ENCODE measurements around the gene TNFRSF8.

The TNFRSF8 gene

DNA sequence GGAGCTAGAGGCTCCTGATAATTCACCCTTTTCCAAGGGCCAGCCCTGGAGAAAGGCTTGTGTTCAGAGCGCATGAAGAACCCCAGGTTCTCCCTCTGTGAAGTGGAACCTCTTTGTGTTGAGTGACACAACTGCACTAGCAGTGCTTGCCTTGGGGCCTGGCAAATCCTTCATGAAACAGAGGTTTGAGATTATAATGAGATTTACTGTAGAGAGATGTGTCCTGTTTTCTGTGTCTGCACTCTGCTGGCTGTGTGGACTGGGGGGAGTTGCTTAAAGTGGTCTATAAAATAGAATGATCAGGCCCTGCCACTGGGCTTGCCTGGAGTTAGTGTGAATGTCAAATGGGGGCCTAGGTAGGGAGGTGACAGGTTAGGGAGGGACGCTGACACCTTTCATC, 92.2 kb downstream of the TNFRSF8 start:
- H3K9me3 ChIP-seq: no peaks in the 10 kb centered on the region
- H3K4me3 ChIP-seq: no peak overlapping the region
- in situ Hi-C loops (cut with MboI; ENCODE audit: low sequenced_read_pairs): no loop called here
- H3K27me3 ChIP-seq (ENCODE audit: low read depth): no peaks in the 10 kb centered on the region
- DNase-seq (ENCODE audit: low spot score in 2 of 2): no peak
- no peaks in the 10 kb centered on the region for H3K36me3 ChIP-seq (replicated peaks)
- H3K4me1 ChIP-seq: no peaks in the 10 kb centered on the region

- no peak for DNase-seq (ENCODE audit: low spot score in 2 of 2)
- in situ Hi-C loops (cut with MboI; ENCODE audit: low sequenced_read_pairs): no loop called here
- H3K4me1 ChIP-seq: no peaks in the 10 kb centered on the region
- no peaks in the 10 kb centered on the region for H3K36me3 ChIP-seq (replicated peaks)
- H3K4me3 ChIP-seq: no peak overlapping the region
- H3K9me3 ChIP-seq: no peaks in the 10 kb centered on the region
- H3K27me3 ChIP-seq (ENCODE audit: low read depth): no peaks in the 10 kb centered on the region
Measured at GRCh38 chr1:12157366-12158231, 94.5 kb downstream of the TNFRSF8 start.

- Histone ChIP-seq H3K36me3 (replicated peaks) (no peaks in the 10 kb centered on the region), H3K4me1 (no peaks in the 10 kb centered on the region), H3K4me3 (no peak overlapping the region), H3K27me3 (ENCODE audit: low read depth) (no peaks in the 10 kb centered on the region), H3K9me3 (no peaks in the 10 kb centered on the region)
- in situ Hi-C loops (cut with MboI; ENCODE audit: low sequenced_read_pairs): no loop called here
- no peak for DNase-seq (ENCODE audit: low spot score in 2 of 2)
Measured at GRCh38 chr1:12158357-12159092, 95.4 kb downstream of the TNFRSF8 start.

DNA sequence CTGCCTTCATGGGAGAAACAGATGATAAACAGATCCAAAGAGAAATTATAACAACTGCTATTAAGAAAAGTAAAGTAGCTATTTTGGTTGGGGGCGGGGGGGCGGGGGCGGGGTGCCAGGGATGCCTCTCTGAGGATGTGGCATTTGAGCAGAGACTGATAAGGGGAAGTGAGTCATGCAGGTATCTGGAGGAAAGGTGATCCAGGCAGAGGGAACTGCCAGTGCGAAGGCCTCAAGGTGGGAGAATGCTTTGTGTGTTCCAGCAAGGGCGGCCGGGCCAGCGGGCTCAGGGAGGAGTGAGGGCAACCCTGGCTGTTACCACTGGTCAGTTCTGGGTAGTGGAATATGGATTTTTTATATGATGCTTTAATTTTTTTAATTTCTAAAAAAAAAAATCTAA, 96.7 kb downstream of the TNFRSF8 start:
- in situ Hi-C loops (cut with MboI; ENCODE audit: low sequenced_read_pairs): no loop called here
- no peaks in the 10 kb centered on the region for H3K36me3 ChIP-seq (replicated peaks)
- no peaks in the 10 kb centered on the region for H3K9me3 ChIP-seq
- no peak overlapping the region for H3K4me3 ChIP-seq
- no peaks in the 10 kb centered on the region for H3K4me1 ChIP-seq
- H3K27me3 ChIP-seq (ENCODE audit: low read depth): no peaks in the 10 kb centered on the region
- DNase-seq (ENCODE audit: low spot score in 2 of 2): no peak

DNA sequence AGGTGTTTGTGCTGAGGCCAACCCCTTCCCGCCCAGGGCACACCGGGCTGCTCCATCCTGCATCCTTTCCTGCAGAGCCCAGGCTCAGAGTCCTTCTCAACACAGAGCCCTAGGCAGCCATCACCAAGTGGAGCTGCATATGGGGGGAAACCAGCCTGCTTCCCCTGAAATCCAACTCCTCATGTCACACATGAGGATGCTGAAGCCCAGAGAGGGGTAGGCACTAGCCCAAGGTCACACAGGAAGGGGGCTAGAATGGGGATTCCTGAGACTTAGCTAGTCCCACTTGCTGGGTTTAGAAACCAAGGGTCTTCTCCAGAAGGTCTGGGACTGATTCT, 98.2 kb downstream of the TNFRSF8 start:
- Histone ChIP-seq H3K4me3 (no peak overlapping the region), H3K27me3 (ENCODE audit: low read depth) (peaks cover 3% of the 10 kb centered on the region), H3K36me3 (replicated peaks) (no peaks in the 10 kb centered on the region), H3K4me1 (no peaks in the 10 kb centered on the region), H3K9me3 (no peaks in the 10 kb centered on the region)
- DNase-seq (ENCODE audit: low spot score in 2 of 2): no peak
- in situ Hi-C loops (cut with MboI; ENCODE audit: low sequenced_read_pairs): no loop called here

- H3K36me3 ChIP-seq (replicated peaks): no peaks in the 10 kb centered on the region
- in situ Hi-C loops (cut with MboI; ENCODE audit: low sequenced_read_pairs): no loop called here
- DNase-seq (ENCODE audit: low spot score in 2 of 2): no peak
- peaks cover 8% of the 10 kb centered on the region for H3K27me3 ChIP-seq (ENCODE audit: low read depth)
- H3K4me3 ChIP-seq: no peak overlapping the region
- H3K4me1 ChIP-seq: no peaks in the 10 kb centered on the region
- H3K9me3 ChIP-seq: no peaks in the 10 kb centered on the region
Measured at GRCh38 chr1:12161662-12162458, 98.8 kb downstream of the TNFRSF8 start.

DNA sequence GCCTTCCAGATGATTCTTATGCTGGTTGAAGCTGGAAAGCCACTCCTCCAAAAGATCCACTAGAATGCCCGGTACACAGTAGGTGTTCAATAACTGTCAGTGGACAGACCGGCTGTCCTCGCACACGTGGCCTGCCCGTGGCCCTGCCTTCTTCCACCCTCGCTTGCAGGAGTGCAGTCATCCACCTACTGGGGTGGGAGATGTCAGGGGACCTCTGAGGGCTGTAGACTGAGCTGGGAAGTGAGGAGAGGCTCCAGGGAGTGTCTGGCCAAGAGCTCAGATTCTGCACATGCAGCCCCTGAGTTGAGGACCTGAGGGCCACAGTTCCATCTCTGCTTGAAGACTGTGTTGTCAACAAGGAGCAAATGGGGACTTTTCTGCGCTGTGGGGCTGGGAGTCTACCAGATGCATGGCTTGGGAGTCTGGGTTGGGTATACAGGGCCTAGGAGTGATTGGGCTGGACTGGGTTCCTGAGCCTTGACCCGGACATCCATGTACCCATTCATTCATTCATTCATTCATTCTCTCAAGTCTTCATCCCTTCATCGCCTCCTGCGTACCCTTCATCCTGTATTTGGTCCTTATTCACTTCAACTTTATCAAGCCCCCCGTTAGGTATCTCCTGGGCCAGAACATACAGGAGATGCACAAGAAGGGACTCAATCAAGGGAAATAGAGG, 99.5 kb downstream of the TNFRSF8 start:
- Histone ChIP-seq H3K4me1 (no peaks in the 10 kb centered on the region), H3K9me3 (no peaks in the 10 kb centered on the region), H3K4me3 (no peak overlapping the region), H3K36me3 (replicated peaks) (no peaks in the 10 kb centered on the region), H3K27me3 (ENCODE audit: low read depth) (peaks cover 16% of the 10 kb centered on the region)
- DNase-seq (ENCODE audit: low spot score in 2 of 2): no peak
- in situ Hi-C loops (cut with MboI; ENCODE audit: low sequenced_read_pairs): no loop called here

GRCh38 chr1:12163210-12163609, 100.1 kb downstream of the TNFRSF8 start:
- no peak for DNase-seq (ENCODE audit: low spot score in 2 of 2)
- in situ Hi-C loops (cut with MboI; ENCODE audit: low sequenced_read_pairs): no loop called here
- Histone ChIP-seq H3K4me1 (no peaks in the 10 kb centered on the region), H3K4me3 (no peak overlapping the region), H3K36me3 (replicated peaks) (no peaks in the 10 kb centered on the region), H3K9me3 (no peaks in the 10 kb centered on the region), H3K27me3 (ENCODE audit: low read depth) (peaks cover 22% of the 10 kb centered on the region)

- Histone ChIP-seq H3K27me3 (ENCODE audit: low read depth) (peaks cover 25% of the 10 kb centered on the region), H3K36me3 (replicated peaks) (no peaks in the 10 kb centered on the region), H3K4me1 (no peaks in the 10 kb centered on the region), H3K4me3 (no peak overlapping the region), H3K9me3 (no peaks in the 10 kb centered on the region)
- in situ Hi-C loops (cut with MboI; ENCODE audit: low sequenced_read_pairs): no loop called here
- DNase-seq (ENCODE audit: low spot score in 2 of 2): no peak
Measured at GRCh38 chr1:12164210-12164609, 101.1 kb downstream of the TNFRSF8 start.

DNA sequence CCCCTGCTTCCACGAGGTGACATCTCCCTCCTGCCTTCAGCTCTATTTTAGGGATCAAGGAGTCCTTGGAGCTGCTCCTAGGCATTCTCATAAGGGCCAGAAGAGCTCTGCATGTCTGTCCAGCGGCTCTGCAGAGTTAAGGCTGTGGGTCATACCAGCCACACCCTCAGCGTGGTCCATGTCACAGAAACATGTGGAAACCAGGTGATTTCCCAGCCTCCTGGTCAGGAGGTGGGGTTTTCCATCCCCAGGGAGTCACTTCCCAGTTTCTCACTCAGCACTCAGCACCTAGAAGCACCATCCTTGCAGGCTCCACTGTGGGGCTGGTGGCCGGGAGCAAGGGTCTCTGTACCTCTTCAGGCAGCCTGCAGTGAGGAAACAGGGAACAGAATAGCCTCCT, 102.2 kb downstream of the TNFRSF8 start:
- peaks cover 25% of the 10 kb centered on the region for H3K27me3 ChIP-seq (ENCODE audit: low read depth)
- in situ Hi-C loops (cut with MboI; ENCODE audit: low sequenced_read_pairs): no loop called here
- H3K4me3 ChIP-seq: no peak overlapping the region
- no peak for DNase-seq (ENCODE audit: low spot score in 2 of 2)
- no peaks in the 10 kb centered on the region for H3K4me1 ChIP-seq
- no peaks in the 10 kb centered on the region for H3K9me3 ChIP-seq
- H3K36me3 ChIP-seq (replicated peaks): no peaks in the 10 kb centered on the region

GRCh38 chr1:12166834-12167492, 103.9 kb downstream of the TNFRSF8 start, which contains the start of gene TNFRSF1B:
Gene TNFRSF1B (plus strand): TSS chr1:12166991. CDS start chr1:12167092, 101 bp downstream.
- in situ Hi-C loops (cut with MboI; ENCODE audit: low sequenced_read_pairs): no loop called here
- DNase-seq (ENCODE audit: low spot score in 2 of 2): peak; percentile 26 to 66
- no peaks in the 10 kb centered on the region for H3K36me3 ChIP-seq (replicated peaks)
- H3K4me1 ChIP-seq: no peaks in the 10 kb centered on the region
- H3K9me3 ChIP-seq: no peaks in the 10 kb centered on the region
- peak within 1 kb of the TSS; percentile 17 for H3K4me3 ChIP-seq
- H3K27me3 ChIP-seq (ENCODE audit: low read depth): peaks cover 25% of the 10 kb centered on the region

DNA sequence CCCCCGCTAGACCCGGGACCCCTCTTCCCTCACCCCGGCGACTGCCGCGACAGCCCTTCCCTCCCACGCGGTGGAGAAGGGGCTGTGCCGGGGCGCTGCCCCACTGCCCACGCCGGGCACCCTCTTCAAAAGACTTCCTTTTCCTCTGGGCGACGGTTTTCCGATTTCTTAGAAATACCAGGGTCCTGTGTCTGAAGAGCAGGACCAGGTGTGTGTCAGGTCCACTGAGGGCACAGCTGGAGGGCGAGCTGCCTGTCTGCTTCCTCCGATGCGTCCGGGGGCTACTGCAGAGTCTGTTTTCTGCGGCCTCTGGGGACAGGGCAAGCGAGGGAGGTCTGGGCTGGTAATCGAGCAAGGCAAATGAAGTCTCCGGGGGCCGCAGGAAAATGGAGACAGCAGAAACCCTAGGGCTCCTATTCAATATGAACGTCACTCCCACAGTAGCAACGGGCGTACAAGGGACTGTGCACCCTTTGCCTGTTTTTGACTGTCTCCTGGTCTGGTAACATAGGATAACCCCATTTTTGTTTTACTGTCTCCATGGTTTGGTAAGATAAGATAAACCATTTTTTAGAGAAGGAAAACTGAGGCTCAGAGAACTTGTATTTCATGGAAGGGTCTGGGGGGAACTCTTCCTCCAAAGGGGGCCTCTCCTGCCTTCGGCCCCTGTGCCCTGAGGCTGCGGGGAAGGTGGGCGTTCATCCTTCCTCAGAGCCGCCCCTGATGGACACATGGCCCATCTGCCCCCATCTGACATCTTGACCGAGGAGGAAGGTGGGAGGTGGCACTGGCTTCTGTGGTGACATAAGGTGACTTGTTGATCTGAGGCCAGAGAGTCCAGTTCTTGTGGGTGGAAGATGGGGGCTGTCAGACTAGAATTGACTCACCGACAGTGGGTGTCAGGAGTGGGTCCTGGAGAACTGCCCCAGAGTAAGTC, 104.7 kb downstream of the TNFRSF8 start:
- in situ Hi-C loops (cut with MboI; ENCODE audit: low sequenced_read_pairs): no loop called here
- H3K4me1 ChIP-seq: no peaks in the 10 kb centered on the region
- DNase-seq (ENCODE audit: low spot score in 2 of 2): no peak
- no peaks in the 10 kb centered on the region for H3K36me3 ChIP-seq (replicated peaks)
- H3K27me3 ChIP-seq (ENCODE audit: low read depth): peaks cover 25% of the 10 kb centered on the region
- H3K9me3 ChIP-seq: no peaks in the 10 kb centered on the region
- H3K4me3 ChIP-seq: peak overlapping the region; percentile 17
